ENCODE data around the gene ZNF516.

DNA sequence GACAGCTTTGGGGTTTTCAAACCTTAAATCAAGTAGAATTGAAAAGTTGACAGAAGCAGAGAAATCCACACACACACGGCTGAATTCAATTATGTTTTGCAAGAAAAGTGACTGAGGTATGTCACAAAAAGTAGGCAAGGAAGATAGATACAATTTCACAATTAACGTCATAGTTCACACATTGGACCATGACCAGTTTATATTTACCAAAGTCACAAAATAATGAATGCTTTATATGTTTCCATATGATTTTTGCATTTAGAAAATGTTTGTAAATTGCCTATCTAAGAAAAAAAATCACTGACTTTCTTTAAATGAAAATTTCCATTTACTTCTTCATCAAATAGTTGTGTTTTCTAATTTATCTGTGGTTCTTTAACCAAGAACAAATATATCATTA lies 29.4 kb upstream of the ZNF516 start:
- TF ChIP-seq, protein P1, sequence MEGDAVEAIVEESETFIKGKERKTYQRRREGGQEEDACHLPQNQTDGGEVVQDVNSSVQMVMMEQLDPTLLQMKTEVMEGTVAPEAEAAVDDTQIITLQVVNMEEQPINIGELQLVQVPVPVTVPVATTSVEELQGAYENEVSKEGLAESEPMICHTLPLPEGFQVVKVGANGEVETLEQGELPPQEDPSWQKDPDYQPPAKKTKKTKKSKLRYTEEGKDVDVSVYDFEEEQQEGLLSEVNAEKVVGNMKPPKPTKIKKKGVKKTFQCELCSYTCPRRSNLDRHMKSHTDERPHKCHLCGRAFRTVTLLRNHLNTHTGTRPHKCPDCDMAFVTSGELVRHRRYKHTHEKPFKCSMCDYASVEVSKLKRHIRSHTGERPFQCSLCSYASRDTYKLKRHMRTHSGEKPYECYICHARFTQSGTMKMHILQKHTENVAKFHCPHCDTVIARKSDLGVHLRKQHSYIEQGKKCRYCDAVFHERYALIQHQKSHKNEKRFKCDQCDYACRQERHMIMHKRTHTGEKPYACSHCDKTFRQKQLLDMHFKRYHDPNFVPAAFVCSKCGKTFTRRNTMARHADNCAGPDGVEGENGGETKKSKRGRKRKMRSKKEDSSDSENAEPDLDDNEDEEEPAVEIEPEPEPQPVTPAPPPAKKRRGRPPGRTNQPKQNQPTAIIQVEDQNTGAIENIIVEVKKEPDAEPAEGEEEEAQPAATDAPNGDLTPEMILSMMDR (IDR thresholded peaks at IDR 0.05; ENCODE audit: low read length), result no peak
- TF ChIP-seq EZH2 (IDR thresholded peaks at IDR 0.05; ENCODE audit: borderline replicate concordance, low read length), result no peak

All from OCI-LY1 (cell line).